ENCODE results near the gene CEP43.

Gene CEP43

DNA sequence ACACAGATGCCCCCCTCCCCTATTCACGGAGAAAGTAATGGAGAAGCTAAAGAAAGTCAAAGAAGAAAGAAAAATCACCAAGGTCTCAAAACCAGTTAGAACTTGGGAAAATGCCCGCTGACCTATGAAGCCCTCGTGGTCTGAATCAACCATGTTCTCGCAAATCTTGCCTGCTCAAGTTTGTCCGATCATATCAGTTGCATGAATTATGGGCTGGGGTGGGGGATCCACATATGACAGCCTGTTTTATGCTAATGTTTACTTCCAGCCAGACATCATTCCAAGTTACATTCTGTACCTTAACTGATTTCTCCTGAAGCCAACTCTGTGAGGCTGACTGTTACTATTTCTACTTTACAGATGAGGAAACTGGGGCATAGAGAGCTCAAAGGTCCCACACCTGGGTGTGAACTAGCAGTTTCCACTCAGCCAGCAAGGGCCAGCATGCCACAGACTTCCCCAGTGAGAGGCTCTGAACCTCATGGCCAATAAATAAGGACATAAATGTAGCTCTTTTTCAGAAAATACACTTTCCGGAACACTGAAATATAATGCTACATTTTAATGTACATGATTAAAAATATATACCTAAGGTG, 45.0 kb upstream of the CEP43 start:
- Histone ChIP-seq H3K79me2 (ENCODE audit: control insufficient read depth, insufficient read depth, low read length, poor library complexity) (peaks cover 4% of the 10 kb centered on the region), H3K9me3 (ENCODE audit: insufficient read depth, low read depth, low read length) (peaks cover 7% of the 10 kb centered on the region), H3K27me3 (ENCODE audit: insufficient read depth, low read length) (no peaks in the 10 kb centered on the region), H3K14ac (ENCODE audit: low read length) (no peak overlapping the region), H4K8ac (ENCODE audit: low read depth, low read length) (no peak overlapping the region), H2BK12ac (ENCODE audit: low read length) (no peak overlapping the region), H3K79me1 (ENCODE audit: low read length) (peaks cover 4% of the 10 kb centered on the region), H3K36me3 (ENCODE audit: control insufficient read depth in 1 of 2, insufficient read depth in 2 of 2, low read length in 2 of 2) (peaks cover 2 to 3% of the 10 kb centered on the region in 2 experiments), H4K12ac (ENCODE audit: low read depth, low read length) (no peak overlapping the region), H2BK5ac (ENCODE audit: low read depth, low read length, poor library complexity) (no peak overlapping the region), H3K18ac (ENCODE audit: low read length) (no peak overlapping the region), H4K91ac (ENCODE audit: low read depth, low read length) (no peak overlapping the region), H3K4me2 (ENCODE audit: low read length) (no peak overlapping the region), H2AK5ac (ENCODE audit: low read length) (no peak overlapping the region), H3K4me3 (ENCODE audit: low read depth, low read length) (no peak overlapping the region), H3K23ac (ENCODE audit: low read length) (no peak overlapping the region), H2AFZ (ENCODE audit: insufficient read depth, low read length, poor library complexity) (no peak overlapping the region), H2BK120ac (ENCODE audit: insufficient read depth, low read length, poor library complexity) (no peak overlapping the region), H3K4ac (ENCODE audit: low read depth, low read length) (no peak overlapping the region), H3K4me1 (ENCODE audit: control insufficient read depth in 1 of 2, insufficient read depth in 2 of 2, low read length in 2 of 2) (peaks cover 9 to 16% of the 10 kb centered on the region in 2 experiments), H3K9ac (ENCODE audit: low read length) (no peak overlapping the region), H3K27ac (ENCODE audit: low read depth, low read length) (no peak overlapping the region)
- DNase-seq: no peak
- no CpG with 5 or more reads among the region's 6 CpGs for WGBS (ENCODE audit: extremely low coverage, insufficient coverage, insufficient read length)

DNA sequence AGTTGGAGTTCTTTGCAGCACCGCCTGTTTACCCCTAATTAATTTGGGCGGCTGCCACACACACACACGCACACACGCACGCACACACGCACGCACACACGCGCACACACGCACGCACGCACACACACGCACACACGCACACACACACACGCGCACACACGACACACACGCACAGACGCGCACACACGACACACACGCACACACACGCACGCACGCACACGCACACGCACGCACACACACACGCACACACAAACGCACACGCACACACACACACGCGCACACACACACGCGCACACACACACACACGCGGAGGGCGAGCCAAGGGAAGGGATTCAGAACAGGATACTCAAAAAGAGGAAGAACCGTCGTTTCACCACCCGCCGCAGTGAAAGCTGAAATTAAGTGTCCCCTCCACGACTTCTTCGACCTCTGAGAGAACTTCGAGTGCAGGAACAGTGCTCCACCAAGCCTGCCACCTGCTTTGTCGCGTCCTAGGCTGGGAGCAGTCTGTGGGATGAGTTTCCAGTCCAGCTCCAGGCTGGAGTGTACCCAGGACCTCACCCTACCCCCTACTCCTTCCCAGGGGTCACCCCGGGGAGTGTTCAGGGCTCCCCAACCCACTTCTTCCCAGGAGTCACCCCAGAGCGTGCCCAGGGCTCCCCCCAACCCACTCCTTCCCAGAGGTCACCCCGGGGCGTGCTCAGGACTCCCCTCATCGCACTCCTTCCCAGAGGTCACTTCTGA, 43.9 kb upstream of the CEP43 start:
- H2BK120ac ChIP-seq (ENCODE audit: insufficient read depth, low read length, poor library complexity): no peak overlapping the region
- no CpG with 5 or more reads among the region's 52 CpGs for WGBS (ENCODE audit: extremely low coverage, insufficient coverage, insufficient read length)
- no peak overlapping the region for H2BK5ac ChIP-seq (ENCODE audit: low read depth, low read length, poor library complexity)
- no peaks in the 10 kb centered on the region for H3K27me3 ChIP-seq (ENCODE audit: insufficient read depth, low read length)
- H4K12ac ChIP-seq (ENCODE audit: low read depth, low read length): no peak overlapping the region
- H3K14ac ChIP-seq (ENCODE audit: low read length): no peak overlapping the region
- H3K27ac ChIP-seq (ENCODE audit: low read depth, low read length): no peak overlapping the region
- H2AK5ac ChIP-seq (ENCODE audit: low read length): no peak overlapping the region
- no peak overlapping the region for H3K23ac ChIP-seq (ENCODE audit: low read length)
- peaks cover 2 to 3% of the 10 kb centered on the region in 2 experiments for H3K36me3 ChIP-seq (ENCODE audit: control insufficient read depth in 1 of 2, insufficient read depth in 2 of 2, low read length in 2 of 2)
- H3K79me2 ChIP-seq (ENCODE audit: control insufficient read depth, insufficient read depth, low read length, poor library complexity): peaks cover 4% of the 10 kb centered on the region
- no peak overlapping the region for H3K9ac ChIP-seq (ENCODE audit: low read length)
- H2AFZ ChIP-seq (ENCODE audit: insufficient read depth, low read length, poor library complexity): no peak overlapping the region
- peaks cover 7% of the 10 kb centered on the region for H3K9me3 ChIP-seq (ENCODE audit: insufficient read depth, low read depth, low read length)
- no peak overlapping the region for H3K18ac ChIP-seq (ENCODE audit: low read length)
- no peak overlapping the region for H3K4ac ChIP-seq (ENCODE audit: low read depth, low read length)
- DNase-seq: peak in 1 of 2 donors; percentile 30
- H2BK12ac ChIP-seq (ENCODE audit: low read length): no peak overlapping the region
- H3K79me1 ChIP-seq (ENCODE audit: low read length): peaks cover 4% of the 10 kb centered on the region
- no peak overlapping the region for H4K8ac ChIP-seq (ENCODE audit: low read depth, low read length)
- H3K4me3 ChIP-seq (ENCODE audit: low read depth, low read length): peak overlapping the region; percentile 82
- no peak overlapping the region for H4K91ac ChIP-seq (ENCODE audit: low read depth, low read length)
- peak overlapping the region; percentile 88 for H3K4me2 ChIP-seq (ENCODE audit: low read length)
- H3K4me1 ChIP-seq (ENCODE audit: control insufficient read depth in 1 of 2, insufficient read depth in 2 of 2, low read length in 2 of 2): peaks cover 9 to 13% of the 10 kb centered on the region in 2 experiments

GRCh38 chr6:166955865-166956443, 43.2 kb upstream of the CEP43 start:
- Histone ChIP-seq H3K4me3 (ENCODE audit: low read depth, low read length) (peak overlapping the region; percentile 82), H2BK12ac (ENCODE audit: low read length) (no peak overlapping the region), H2AFZ (ENCODE audit: insufficient read depth, low read length, poor library complexity) (peak overlapping the region; percentile 32), H4K91ac (ENCODE audit: low read depth, low read length) (no peak overlapping the region), H2BK5ac (ENCODE audit: low read depth, low read length, poor library complexity) (no peak overlapping the region), H3K4me2 (ENCODE audit: low read length) (peak overlapping the region; percentile 88), H3K14ac (ENCODE audit: low read length) (no peak overlapping the region), H4K12ac (ENCODE audit: low read depth, low read length) (no peak overlapping the region), H2AK5ac (ENCODE audit: low read length) (no peak overlapping the region), H3K79me2 (ENCODE audit: control insufficient read depth, insufficient read depth, low read length, poor library complexity) (peaks cover 4% of the 10 kb centered on the region), H3K23ac (ENCODE audit: low read length) (no peak overlapping the region), H2BK120ac (ENCODE audit: insufficient read depth, low read length, poor library complexity) (no peak overlapping the region), H3K4me1 (ENCODE audit: control insufficient read depth in 1 of 2, insufficient read depth in 2 of 2, low read length in 2 of 2) (peaks cover 9 to 13% of the 10 kb centered on the region in 2 experiments), H3K4ac (ENCODE audit: low read depth, low read length) (no peak overlapping the region), H3K79me1 (ENCODE audit: low read length) (peaks cover 4% of the 10 kb centered on the region), H3K18ac (ENCODE audit: low read length) (no peak overlapping the region), H3K9ac (ENCODE audit: low read length) (no peak overlapping the region), H4K8ac (ENCODE audit: low read depth, low read length) (no peak overlapping the region), H3K27ac (ENCODE audit: low read depth, low read length) (no peak overlapping the region), H3K27me3 (ENCODE audit: insufficient read depth, low read length) (no peaks in the 10 kb centered on the region), H3K36me3 (ENCODE audit: control insufficient read depth in 1 of 2, insufficient read depth in 2 of 2, low read length in 2 of 2) (peaks cover 0 to 2% of the 10 kb centered on the region in 2 experiments), H3K9me3 (ENCODE audit: insufficient read depth, low read depth, low read length) (peaks cover 7% of the 10 kb centered on the region)
- DNase-seq: peak; percentile 29 to 46
- no CpG with 5 or more reads among the region's 54 CpGs for WGBS (ENCODE audit: extremely low coverage, insufficient coverage, insufficient read length)

DNA sequence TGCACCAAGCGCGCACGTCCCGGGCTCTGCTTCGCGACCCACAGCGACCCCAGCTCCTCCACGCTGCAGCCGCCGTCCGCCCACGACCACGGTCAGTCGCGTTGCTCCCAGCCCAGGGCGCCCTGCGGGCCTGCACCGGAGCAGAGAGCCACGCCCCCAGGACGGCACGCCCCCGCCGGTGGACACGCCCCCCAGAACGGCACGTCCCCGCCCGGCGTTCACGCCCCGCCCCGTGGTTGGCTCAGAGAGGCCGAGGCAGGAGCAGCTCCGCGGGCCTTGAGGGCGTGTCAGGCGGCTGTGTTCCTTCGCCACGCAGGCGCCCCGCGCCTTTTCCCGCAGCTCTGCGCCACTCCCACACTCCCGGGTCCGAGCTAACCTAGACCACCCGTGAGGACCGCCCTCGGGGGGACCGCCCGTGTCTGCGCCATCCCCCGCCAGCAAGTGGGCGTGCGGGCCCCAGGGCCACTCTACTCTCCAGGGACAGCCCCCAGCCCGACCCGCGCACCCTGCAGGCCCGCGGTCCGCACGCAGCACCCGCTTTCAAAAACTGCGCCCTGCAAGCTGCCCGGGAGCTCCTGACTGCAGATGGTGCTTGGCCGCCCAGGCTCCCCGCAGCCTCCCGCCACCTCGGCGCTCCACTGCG, 42.6 kb upstream of the CEP43 start, which contains the start of gene RNASET2:
RNASET2 (minus strand) TSS at position 107 of the 643 bp plus-strand sequence. CDS start 368 bp downstream, outside the sequence.
- H4K91ac ChIP-seq (ENCODE audit: low read depth, low read length): peak within 1 kb of the TSS; percentile 53
- peak; percentile 92 to 98 for DNase-seq
- H3K36me3 ChIP-seq (ENCODE audit: control insufficient read depth in 1 of 2, insufficient read depth in 2 of 2, low read length in 2 of 2): no peaks in the 10 kb centered on the region
- H2AK5ac ChIP-seq (ENCODE audit: low read length): no peak within 1 kb of the TSS
- peak within 1 kb of the TSS; percentile 9 for H3K4ac ChIP-seq (ENCODE audit: low read depth, low read length)
- H3K27me3 ChIP-seq (ENCODE audit: insufficient read depth, low read length): no peaks in the 10 kb centered on the region
- H2BK12ac ChIP-seq (ENCODE audit: low read length): no peak within 1 kb of the TSS
- H3K4me1 ChIP-seq (ENCODE audit: control insufficient read depth in 1 of 2, insufficient read depth in 2 of 2, low read length in 2 of 2): peaks cover 9 to 13% of the 10 kb centered on the region in 2 experiments
- WGBS (ENCODE audit: extremely low coverage, insufficient coverage, insufficient read length): no CpG with 5 or more reads among the region's 71 CpGs
- H3K14ac ChIP-seq (ENCODE audit: low read length): peak within 1 kb of the TSS; percentile 76
- H3K4me3 ChIP-seq (ENCODE audit: low read depth, low read length): peak within 1 kb of the TSS; percentile 82
- H3K23ac ChIP-seq (ENCODE audit: low read length): no peak within 1 kb of the TSS
- peak within 1 kb of the TSS; percentile 30 for H3K9ac ChIP-seq (ENCODE audit: low read length)
- no peak within 1 kb of the TSS for H2BK120ac ChIP-seq (ENCODE audit: insufficient read depth, low read length, poor library complexity)
- H4K12ac ChIP-seq (ENCODE audit: low read depth, low read length): peak within 1 kb of the TSS; percentile 55
- peak within 1 kb of the TSS; percentile 71 for H4K8ac ChIP-seq (ENCODE audit: low read depth, low read length)
- peak within 1 kb of the TSS; percentile 88 for H3K4me2 ChIP-seq (ENCODE audit: low read length)
- H3K79me1 ChIP-seq (ENCODE audit: low read length): peaks cover 4% of the 10 kb centered on the region
- no peak within 1 kb of the TSS for H3K27ac ChIP-seq (ENCODE audit: low read depth, low read length)
- peaks cover 5% of the 10 kb centered on the region for H3K9me3 ChIP-seq (ENCODE audit: insufficient read depth, low read depth, low read length)
- H2AFZ ChIP-seq (ENCODE audit: insufficient read depth, low read length, poor library complexity): peak within 1 kb of the TSS; percentile 76
- H2BK5ac ChIP-seq (ENCODE audit: low read depth, low read length, poor library complexity): no peak within 1 kb of the TSS
- H3K18ac ChIP-seq (ENCODE audit: low read length): peak within 1 kb of the TSS; percentile 74
- H3K79me2 ChIP-seq (ENCODE audit: control insufficient read depth, insufficient read depth, low read length, poor library complexity): peaks cover 4% of the 10 kb centered on the region
